Skin of body (tissue), 2 donors: Measurements from ENCODE around the gene CDKN2B-AS1. TPM values are rescaled to one million over a fixed set of nuclear protein-coding genes. Genes with fewer than 3 reads are reported as not detected.
A peak's percentile ranks its signal among the peaks of the same experiment; 100 is the strongest.

ENCODE experiments used
- DNase-seq: peaks from one replicate; lab custom pipeline; 2025; lab: John Stamatoyannopoulos, UW
- total RNA-seq: library from RNA; depleted of rRNA; stranded (reverse); fragments of >200 nt; gene quantifications from one replicate; pipeline ENCODE4 v1.2.3, GENCODE V29; 2014

The CDKN2B-AS1 gene
- total RNA-seq, 1 donor from 2014 or later: 0.20 TPM

DNA sequence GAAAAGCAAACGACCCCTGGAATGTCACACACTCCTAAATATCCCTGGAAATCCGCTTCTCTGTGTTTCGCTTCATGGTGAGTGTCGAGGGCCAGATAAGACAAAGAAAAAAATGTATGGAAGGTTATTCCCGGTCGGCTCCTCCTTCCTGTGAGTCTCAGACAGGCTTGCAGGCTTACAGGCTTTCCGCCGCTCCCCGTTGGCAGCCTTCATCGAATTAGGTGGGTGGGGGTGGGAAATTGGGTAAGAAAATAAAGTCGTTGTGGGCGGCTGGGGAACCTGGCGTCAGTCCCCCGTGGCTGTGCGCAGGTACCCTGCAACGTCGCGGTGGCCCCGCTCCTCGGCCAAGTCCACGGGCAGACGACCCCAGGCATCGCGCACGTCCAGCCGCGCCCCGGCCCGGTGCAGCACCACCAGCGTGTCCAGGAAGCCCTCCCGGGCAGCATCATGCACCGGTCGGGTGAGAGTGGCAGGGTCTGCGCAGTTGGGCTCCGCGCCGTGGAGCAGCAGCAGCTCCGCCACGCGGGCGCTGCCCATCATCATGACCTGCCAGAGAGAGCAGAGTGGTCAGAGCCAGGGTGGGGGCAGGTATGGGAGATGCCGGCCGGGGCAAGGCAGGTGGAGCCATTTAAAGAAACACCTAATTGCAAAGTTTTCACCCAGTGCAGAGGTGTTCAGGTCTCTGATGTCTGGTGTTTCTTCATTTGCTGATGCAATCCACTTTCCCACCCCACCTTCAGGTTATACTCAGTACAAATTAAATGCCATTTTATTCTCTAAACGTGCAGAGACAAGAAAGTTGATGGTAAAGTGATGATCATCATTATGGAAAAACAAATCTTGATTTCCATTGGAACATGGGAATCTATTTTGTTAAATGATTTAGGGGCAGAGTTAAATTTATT lies 11.4 kb downstream of the CDKN2B-AS1 start:
- DNase-seq: no peak

DNA sequence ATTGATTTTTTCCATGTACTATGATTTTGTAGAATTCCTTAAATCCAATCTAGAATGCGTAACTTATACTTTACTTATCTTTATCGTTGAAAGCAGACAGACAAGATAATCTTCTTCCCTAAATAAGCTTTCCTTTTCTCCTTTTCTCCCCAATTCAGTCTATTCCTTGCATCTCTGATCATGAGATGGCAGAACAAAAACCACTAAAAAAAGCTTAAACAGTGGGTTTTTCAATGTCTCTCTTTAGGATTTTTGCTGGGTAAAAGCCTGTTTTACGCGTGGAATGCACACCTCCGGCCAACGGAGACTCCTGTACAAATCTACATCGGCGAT lies 13.8 kb downstream of the CDKN2B-AS1 start:
- DNase-seq: no peak

DNA sequence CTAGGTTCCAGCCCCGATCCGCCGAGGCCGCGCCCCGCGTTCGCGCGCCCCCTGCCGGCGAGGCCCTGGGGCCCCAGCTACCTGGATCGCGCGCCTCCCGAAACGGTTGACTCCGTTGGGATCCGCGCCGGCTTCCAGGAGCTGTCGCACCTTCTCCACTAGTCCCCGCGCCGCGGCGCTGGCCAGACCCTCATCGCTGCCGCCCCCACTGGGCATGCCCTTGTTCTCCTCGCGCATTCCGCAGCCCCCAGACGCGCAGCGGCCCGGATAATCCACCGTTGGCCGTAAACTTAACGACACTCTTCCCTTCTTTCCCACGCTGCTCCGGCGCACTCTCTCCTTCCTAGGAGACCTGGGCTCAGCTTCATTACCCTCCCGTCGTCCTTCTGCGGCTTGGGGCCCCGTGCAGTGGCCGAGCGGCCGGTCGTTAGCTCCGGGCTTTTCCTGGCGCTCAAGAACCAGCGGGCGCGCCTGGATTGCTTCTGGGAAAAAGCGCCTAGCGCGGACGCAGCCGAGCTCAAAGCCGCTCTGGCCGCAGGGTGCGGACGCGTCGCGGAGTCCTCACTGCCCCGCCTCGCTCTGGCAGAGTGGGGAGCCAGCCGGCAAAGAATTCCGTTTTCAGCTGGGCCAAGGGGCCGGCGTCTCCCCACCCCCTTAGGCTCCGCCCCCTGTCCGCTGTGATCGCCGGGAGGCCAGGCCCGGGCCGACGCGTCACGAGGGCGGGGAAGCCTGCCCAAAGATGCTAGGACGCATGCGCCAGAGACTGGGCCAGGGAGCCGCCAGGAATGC lies 14.3 kb downstream of the CDKN2B-AS1 start, which contains the start of gene CDKN2B:
TSS of gene CDKN2B (minus strand) at position 589 of the 789 bp plus-strand sequence. CDS start at position 237, 352 bp downstream.
- DNase-seq: peak; percentile 38

DNA sequence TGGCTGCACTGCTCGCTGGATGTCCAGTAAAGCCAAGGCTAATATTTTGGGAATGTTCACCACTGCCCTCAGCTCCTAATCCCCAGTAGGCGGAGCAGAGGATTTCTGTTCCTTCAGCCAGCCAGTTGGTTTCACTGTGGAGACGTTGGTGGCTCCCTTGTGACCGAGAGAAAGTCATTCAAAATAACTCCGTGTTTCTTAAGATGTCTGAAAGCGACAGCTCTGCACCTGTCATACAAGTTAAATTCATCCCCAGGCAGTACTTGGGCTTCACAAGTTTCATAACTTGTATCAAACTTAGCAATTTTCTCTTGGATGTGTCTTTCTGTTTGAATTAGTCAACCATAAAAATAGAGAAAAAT lies 14.9 kb downstream of the CDKN2B-AS1 start:
- no peak for DNase-seq

DNA sequence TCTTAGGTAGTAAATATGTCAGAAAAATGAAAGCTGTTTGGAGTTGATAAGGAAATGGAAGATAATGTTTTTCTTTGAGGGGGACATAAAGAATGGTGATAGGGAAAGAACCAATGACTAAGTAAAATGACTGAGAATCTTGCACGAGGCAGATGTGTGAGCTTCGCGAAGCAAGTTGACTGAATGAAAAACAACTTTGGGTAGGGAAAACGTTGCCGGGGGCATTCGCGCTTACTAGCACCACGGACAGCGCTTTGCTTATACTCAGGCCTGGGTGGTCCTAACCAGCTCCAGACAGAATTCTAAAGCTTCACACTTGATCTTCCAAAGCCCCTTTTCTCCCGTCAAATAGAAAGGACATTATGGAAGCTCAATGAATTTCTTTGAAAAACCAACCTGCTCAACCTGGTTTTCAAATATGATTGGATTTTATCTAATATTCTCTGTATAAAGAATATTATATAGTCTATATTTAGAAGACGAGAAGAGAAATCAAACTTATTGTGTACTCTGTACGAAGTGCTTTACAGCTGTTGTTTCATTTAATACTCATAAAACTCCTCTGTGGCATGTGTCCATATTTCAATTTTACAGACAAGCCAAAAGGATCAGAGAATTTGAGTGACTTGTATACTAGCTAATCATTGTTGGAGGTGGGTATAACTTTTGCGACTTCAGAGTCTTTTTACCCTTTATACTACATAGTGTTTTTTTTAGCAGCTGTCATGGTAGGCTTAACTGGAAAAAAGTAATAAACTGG lies 16.5 kb downstream of the CDKN2B-AS1 start:
- DNase-seq: peak; percentile 45

DNA sequence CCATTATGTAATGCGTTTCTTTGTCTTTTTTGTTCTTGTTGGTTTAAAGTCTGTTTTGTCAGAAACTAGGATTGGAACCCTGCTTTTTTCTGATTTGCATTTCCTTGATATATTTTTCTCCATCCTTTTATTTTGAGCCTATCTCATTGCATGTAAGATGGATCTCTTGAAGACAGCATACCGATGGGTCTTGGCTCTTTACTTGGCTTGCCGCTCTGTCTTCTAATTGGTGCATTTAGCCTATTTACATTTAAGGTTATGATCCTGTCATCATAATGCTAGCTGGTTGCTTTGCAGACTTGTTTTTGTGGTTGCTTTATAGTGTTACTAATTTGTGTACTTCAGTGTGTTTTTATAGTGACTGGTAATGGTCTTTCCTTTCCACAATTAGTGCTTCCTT lies 27.8 kb downstream of the CDKN2B-AS1 start:
- no peak for DNase-seq

DNA sequence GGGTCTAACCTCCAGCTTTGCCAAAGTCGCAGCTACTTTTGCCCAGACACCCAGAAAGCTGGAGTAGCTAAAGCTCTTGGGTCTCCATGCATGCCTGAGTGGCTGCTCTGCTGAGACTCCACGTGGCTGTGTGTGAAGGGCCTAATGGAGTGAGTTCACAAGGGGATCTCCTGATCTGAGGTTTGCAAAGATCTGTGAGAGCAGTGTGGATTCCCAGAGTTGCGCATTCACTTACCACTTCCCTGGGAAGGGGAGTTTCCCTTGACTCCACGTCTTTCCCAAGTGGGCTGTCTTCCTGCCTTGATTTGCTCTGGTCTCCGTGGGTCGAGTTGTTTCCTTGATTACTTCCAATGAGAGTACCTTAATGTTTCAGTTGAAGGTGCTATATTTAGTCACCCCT lies 32.1 kb downstream of the CDKN2B-AS1 start:
- DNase-seq: no peak

DNA sequence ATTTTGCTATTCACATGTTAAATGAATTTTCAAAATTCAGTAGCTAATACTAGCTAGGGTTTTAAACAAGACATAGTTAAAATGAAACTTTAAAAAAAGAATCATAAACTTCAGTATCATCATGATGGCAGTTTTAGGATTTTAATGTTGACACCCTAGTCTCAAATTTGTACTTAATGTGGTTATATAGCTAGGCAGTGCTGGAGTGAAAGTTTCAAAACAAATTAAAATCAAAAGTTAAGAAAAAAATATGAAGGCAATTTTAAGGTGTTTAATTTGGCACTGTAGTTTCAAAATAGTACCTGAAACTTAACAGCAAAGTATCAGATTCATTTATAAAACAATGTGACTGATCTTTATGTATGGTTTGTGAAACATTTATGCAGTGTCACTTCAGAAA lies 33.8 kb downstream of the CDKN2B-AS1 start:
- no peak for DNase-seq

DNA sequence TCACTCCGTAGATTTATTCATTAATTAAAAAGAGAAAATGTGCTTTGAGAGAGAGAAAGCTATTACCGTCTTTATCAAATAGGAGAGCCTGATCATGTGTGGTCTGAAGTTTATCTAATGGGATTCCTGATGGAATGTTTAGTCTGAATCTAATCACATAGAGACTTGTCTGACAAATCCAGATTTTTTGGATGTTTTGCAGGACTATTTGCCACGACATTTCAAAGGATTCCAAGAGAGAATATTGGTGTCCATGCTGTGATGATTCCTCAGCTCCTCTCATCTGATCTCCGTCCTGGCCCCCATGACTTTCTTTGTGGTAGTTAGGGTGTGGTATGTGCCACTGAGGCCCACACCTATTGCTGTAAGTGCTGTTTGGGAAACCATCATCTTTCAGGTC lies 34.6 kb downstream of the CDKN2B-AS1 start:
- DNase-seq: no peak

DNA sequence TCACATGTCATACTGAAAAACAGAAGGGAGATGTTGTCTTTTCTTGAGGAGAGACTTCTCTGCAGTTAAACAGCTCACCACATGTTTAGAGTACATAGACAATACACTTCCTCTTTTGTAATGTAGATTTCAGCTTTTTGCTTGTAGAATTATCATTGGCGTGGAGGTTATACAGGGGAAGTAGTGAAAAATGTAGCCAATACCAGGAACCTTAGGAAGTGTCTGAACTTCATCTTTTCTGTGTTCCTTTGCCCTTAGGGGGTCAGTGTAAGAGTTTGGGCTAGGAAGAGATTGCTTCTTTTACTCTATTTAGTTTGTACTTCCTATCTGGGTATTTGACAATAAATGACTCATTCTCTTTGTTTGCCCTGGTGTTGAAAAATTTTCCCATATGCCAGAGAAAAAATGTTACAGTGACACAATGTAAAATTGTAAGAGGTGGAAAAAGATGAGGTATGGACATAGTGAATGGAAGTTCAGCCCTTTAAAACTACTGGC lies 35.6 kb downstream of the CDKN2B-AS1 start:
- DNase-seq: no peak

DNA sequence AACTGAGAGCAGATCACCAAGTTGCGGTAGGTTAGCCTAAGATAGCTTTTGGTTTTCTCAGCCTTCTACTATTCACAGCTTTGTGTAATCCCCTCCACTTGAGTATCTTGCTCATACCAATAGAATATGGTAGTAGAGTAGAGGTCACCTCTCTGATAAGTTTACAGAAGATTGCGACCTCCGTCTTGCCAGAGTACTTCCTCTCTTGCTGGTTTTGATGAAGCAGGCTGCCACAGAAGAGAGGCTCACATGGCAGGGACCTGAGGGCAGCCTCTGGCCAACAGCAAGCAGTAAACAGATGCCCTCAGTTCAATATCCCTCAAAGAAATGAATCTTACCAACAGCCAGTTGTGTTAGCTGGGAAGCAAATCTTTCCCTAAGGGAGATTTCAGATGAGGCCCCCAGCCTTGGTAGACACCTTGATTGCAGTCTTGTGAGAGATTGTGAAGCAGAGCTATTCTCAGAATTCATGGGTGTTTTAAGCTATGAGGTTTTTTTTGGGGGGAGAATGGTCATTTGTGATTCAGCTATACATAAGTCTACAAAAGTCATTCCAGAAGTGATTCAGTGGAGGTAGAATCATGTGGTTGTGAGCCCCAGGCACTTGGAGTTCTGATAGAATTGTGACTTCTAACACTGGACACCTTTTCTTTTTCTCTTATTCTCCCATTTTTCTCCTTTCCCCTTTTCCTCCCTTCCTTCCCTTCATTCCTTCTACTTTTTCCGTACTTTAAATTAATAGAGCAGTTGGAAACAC lies 37.2 kb downstream of the CDKN2B-AS1 start:
- DNase-seq: no peak

DNA sequence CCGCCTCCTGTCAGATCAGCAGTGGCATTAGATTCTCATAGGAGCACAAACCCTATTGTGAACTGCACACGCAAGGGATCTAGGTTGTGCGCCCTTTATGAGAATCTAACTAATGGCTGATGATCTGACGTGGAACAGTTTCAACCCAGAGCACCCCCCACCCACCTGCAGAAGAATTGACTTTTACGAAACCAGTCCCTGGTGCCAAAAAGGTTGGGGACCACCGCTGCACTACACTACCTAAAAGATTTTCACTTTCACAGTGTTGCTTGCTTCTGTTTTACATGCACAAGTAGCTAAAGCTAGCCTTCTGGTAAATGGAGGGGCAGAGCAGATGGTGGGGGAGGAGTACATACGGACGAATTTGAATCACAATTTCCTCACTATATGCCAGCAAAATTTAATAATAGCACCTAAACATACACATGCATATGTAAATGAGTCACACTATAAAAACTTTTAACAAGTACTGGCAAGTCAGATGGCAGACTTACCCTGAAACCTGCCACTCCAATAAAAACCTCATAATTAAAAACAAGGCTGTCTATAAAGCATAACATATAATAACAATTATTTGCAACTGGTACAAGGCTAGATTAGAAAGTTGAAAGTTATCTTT lies 38.5 kb downstream of the CDKN2B-AS1 start:
- DNase-seq: no peak

DNA sequence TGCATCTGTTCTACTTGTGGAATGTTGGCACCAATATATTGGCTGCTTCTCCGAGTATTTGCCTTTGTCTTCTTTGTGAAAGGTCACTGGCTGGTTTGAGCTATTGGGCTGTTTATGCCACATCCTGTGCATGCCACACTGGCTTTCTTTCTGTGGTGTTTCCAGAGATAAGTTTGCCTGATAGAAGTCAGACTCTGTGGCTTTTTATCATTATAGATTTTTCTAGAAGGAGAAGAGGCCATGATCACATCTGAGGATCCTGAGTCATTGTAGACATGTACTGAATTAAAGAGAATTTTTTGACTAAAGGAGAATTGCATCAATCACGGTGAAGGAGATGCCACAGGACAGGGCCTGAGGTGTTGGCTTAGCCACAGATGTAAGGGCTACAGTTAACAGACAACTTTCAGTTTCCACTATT lies 41.0 kb downstream of the CDKN2B-AS1 start:
- DNase-seq: no peak

DNA sequence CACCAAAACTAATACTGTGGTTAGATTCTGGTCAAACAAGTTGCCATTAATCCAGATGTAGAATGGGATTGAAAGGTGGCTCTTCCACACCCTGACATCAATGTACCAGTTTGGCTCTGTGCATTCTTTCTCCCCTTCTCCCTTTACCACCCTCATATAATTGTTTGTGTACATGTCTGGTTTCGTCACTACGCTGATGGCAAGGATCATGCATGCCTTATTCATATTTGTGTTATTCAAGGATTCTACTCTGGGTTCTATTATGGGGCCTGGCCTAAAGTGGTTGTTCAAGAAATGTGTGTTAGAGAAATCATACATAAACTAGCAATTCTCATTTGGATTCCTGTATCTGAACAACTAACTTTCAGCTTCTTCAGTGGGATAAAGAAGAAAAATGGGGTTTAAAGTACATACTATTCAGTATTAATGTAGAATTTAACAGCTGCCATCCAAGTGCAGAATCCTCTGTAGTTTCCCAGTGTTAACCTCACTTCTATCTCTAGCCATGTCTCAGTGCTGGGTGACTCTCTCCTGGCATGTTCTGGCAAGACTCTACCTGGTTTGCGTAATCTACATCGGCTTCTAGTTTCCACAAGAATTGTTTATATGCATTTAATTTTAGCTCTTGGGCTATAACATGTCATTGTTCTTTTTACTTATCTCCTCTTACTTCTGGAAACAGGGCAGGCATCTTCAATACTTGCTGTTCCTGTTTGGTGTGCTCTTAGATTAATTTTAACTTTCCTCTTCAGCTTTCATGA lies 42.5 kb downstream of the CDKN2B-AS1 start:
- DNase-seq: no peak

DNA sequence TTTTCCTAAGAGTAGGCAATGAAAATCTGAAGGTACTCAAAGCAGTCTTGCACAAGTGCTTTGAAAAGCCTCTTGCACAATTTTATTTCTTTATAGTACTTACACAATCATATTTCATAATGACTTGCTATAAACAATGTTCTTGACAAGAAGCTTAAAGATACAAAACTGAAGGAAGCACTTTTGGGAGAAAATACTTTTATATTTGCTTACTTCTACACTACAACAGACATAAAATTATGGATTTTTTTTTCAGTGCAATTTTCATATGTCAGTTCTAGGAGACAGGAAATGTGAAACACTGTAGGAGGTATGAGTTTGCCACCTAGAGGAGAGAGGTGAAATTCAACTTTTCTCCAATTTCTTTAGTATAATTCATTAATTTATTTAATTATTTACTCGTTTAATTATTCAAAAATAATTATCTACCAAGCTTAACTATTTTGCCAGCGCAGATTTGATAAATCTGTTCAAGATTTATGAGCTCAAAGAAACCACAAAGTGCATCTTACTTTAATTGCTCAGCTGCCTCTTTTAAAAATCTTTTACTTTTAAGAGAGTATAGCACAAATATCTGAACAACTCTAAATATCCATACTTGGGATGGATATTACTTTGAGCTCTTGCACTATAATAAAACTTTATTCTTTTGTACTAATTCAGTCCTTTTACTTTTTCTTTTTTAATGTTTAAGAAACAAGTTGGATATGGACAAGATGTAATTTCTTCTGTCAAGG lies 43.5 kb downstream of the CDKN2B-AS1 start:
- no peak for DNase-seq

DNA sequence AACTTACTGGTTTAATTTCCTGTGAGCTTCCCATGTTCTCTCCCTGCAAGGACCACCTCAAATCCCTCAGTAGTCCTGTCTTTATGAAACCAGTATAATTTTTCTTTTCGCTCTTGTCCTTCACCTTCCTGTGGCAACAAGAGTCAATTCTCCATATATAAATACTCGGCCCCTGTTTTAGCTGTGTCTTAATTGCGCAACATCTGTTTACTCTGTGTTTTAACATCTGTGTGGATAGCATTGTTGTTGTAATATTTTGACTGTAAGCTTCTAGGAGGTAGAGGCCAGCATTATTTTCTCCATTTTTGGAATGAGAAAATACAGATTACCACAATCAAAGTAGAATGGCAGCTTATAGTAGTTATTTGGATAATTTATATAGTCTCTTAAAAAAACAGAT lies 44.7 kb downstream of the CDKN2B-AS1 start:
- DNase-seq: no peak

DNA sequence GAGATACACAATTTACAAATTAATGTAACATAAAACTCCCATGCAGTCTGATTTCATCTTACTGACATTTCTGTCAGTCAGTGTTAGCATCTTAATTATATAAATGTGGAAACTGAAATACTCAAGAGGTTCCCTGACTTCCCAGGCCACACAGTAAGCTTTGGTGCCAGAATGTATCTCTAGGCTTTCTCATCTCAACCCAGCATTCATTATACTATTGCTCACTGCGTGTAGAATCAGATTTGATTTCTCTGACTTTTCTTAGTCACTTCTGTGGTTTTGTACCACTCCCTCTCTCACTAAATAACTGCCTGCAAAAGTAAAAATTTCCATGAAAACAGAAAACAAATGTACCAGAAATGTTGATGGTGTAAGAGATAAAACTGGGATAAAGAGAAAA lies 46.2 kb downstream of the CDKN2B-AS1 start:
- DNase-seq: no peak

DNA sequence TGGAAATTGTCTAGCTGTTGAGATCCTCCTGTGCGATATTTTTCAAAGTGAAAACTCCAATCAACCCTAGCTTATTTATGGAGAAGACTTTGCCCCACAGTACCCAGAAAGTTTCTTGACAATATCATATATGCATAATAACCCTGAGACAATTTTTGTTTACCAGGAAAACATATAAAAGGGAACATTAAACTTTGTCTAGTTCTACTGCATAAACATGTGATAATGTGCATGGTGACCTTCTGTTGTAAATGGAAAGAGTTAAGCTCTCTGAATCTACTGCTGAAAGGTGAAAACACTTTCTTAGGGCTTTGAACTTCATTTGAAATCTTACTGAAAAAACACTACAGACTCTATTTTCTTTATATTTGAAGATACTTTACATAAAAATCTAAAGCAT lies 46.8 kb downstream of the CDKN2B-AS1 start:
- no peak for DNase-seq

DNA sequence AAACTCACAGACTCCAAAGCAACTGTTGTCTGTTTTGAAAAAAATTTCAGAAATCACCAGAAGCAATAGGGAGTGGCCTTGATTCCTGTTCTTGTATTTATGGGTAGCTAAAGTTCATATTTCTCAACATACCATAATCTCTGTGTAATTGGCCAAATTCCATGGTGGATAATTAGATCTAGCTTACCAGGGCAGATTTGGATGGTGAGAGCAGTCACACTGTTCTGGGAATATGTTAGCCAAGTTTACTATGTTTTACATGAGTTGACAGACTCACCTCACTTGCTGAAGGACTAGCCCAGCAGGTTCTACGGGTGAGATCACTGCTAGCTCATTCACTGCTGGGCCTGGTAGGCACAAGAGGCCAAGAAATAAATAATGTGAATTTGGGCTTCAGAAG lies 47.2 kb downstream of the CDKN2B-AS1 start:
- no peak for DNase-seq
